Sigmoid colon (tissue), 4 donors: Measurements from ENCODE around the gene NUPR1.

Experiments
- EP300 ChIP-seq, 4 donors: sonication (generic); formaldehyde crosslinking; IDR thresholded peaks; one replicate each; pipeline ENCODE4 v1.6.1; 2017; ENCODE audit warnings: antibody characterized with exemption in 4 of 4
- POLR2A ChIP-seq, 2 donors: fragments of 450-650 bp; IDR thresholded peaks; one replicate each; pipeline ENCODE4 v1.6.1; 2016; ENCODE audit warnings: antibody characterized with exemption in 2 of 2, mild to moderate bottlenecking in 2 of 2, moderate library complexity in 2 of 2
- POLR2AphosphoS5 ChIP-seq, 4 donors: sonication (generic); formaldehyde crosslinking; IDR thresholded peaks; one replicate each; pipeline ENCODE4 v1.6.1; 2017; ENCODE audit warnings: antibody characterized with exemption in 4 of 4
- TF ChIP-seq, protein P1 (sequence below), 4 experiments: fragments of 450-650 bp in 3 of 4; fragments of 200-600 bp in 1 of 4; IDR thresholded peaks; one replicate each; pipeline ENCODE4 v1.5.1; 2016 to 2019; ENCODE audit warnings: antibody characterized with exemption in 4 of 4, mild to moderate bottlenecking in 3 of 4, moderate library complexity in 2 of 4

DNA sequence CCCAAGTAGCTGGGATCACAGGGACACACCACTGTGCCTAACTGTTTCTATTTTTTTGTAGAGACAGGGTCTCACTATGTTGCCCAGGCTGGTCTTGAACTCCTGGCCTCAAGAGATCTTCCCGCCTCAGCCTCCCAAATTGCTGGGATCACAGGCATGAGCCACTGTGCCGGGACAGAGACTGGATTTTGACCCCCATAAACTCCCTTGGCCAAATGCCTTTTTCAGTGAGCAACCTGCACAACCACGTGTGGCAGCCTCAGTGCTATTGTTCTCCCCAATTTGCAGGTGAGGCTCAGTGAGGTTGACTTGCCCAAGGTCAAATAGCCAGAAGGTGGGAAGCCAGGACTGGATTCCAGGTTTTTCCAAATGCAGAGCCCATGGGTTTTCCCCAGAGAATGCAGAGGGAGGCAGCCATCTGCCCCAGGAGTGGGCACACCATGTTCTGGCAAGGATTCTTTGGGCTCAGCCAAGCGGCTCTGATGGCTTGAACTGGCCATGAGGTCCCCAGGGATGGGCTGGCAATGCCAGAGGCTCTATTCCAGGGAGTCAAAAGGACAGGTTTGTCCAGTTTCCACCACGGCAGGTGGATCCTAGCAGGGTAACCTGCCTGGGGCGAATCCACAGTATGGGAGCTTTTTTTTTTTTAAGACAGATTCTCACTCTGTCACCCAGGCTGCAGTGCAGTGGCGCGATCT lies 33.9 kb downstream of the NUPR1 start:
- TF ChIP-seq, protein P1, sequence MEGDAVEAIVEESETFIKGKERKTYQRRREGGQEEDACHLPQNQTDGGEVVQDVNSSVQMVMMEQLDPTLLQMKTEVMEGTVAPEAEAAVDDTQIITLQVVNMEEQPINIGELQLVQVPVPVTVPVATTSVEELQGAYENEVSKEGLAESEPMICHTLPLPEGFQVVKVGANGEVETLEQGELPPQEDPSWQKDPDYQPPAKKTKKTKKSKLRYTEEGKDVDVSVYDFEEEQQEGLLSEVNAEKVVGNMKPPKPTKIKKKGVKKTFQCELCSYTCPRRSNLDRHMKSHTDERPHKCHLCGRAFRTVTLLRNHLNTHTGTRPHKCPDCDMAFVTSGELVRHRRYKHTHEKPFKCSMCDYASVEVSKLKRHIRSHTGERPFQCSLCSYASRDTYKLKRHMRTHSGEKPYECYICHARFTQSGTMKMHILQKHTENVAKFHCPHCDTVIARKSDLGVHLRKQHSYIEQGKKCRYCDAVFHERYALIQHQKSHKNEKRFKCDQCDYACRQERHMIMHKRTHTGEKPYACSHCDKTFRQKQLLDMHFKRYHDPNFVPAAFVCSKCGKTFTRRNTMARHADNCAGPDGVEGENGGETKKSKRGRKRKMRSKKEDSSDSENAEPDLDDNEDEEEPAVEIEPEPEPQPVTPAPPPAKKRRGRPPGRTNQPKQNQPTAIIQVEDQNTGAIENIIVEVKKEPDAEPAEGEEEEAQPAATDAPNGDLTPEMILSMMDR (IDR thresholded peaks at IDR 0.05): no peak
- no peak for TF ChIP-seq POLR2AphosphoS5 (IDR thresholded peaks at IDR 0.05)
- no peak for TF ChIP-seq POLR2A (IDR thresholded peaks at IDR 0.05)
- TF ChIP-seq EP300 (IDR thresholded peaks at IDR 0.05): no peak
